Fibroblast of skin of abdomen (primary cell): ENCODE results near the gene MGAT1.
A peak's percentile ranks its signal among the peaks of the same experiment; 100 is the strongest.
"Not testable (repeated sequence)": the region's sequence is repeated elsewhere in the genome, so short reads cannot be mapped to it uniquely, and the experiment has no call there.

ENCODE experiments used
- DNase-seq: peaks from one replicate; pipeline ENCODE4 v3.0.0-alpha.2; 2013

The MGAT1 gene

GRCh38 chr5:180784497-180785097 is 18.0 kb downstream of the MGAT1 start:
- DNase-seq = peak; percentile 80

- DNase-seq = no peak
Observed at GRCh38 chr5:180783340-180784052, 19.1 kb downstream of the MGAT1 start.

GRCh38 chr5:180782748-180783147 is 19.9 kb downstream of the MGAT1 start:
- DNase-seq = no peak

- not testable (repeated sequence) for DNase-seq
Observed at GRCh38 chr5:180781900-180782326, 20.7 kb downstream of the MGAT1 start.

- no peak for DNase-seq
Observed at GRCh38 chr5:180779985-180780610, 22.5 kb downstream of the MGAT1 start.

- no peak for DNase-seq
Observed at GRCh38 chr5:180777475-180777874, 25.1 kb downstream of the MGAT1 start.

- no peak for DNase-seq
Observed at GRCh38 chr5:180776376-180776775, 26.2 kb downstream of the MGAT1 start.

- no peak for DNase-seq
Observed at GRCh38 chr5:180775624-180776023, 27.0 kb downstream of the MGAT1 start.

GRCh38 chr5:180771839-180772238 is 30.8 kb downstream of the MGAT1 start:
- no peak for DNase-seq

- DNase-seq = no peak
Observed at GRCh38 chr5:180769821-180770220, 32.8 kb downstream of the MGAT1 start.

- no peak for DNase-seq
Observed at GRCh38 chr5:180755601-180756000, 47.0 kb downstream of the MGAT1 start.

- DNase-seq = no peak
Observed at GRCh38 chr5:180744253-180744652, 58.4 kb downstream of the MGAT1 start.

- DNase-seq = no peak
Observed at GRCh38 chr5:180742727-180743126, 59.9 kb downstream of the MGAT1 start.

- DNase-seq = not testable (repeated sequence)
Observed at GRCh38 chr5:180740953-180741352, 61.7 kb downstream of the MGAT1 start.

GRCh38 chr5:180739958-180740357 is 62.6 kb downstream of the MGAT1 start, which contains the start of gene OR2Y1:
TSS of gene OR2Y1 (minus strand) at chr5:180740058. CDS start at chr5:180740058, 0 bp downstream.
- no peak for DNase-seq

GRCh38 chr5:180739271-180739670 is 63.3 kb downstream of the MGAT1 start:
- DNase-seq = no peak

GRCh38 chr5:180736536-180736935 is 66.1 kb downstream of the MGAT1 start:
- DNase-seq = no peak
